Rectal smooth muscle tissue (tissue), 1 donor: ENCODE measurements around the gene FGA.

Experiments used
- H3K27ac ChIP-seq: one replicate; pipeline ENCODE4 v1.7.0; 2013; ENCODE audit warnings: low read depth, low read length, inconsistent platforms
- H3K27me3 ChIP-seq: one replicate; pipeline ENCODE4 v1.7.0; 2013; ENCODE audit warnings: low read length; ENCODE audit not compliant: control insufficient read depth, insufficient read depth
- H3K36me3 ChIP-seq: one replicate; pipeline ENCODE4 v1.7.0; 2013; ENCODE audit warnings: low read length; ENCODE audit not compliant: control insufficient read depth, insufficient read depth
- H3K4me1 ChIP-seq: one replicate; pipeline ENCODE4 v1.7.0; 2013; ENCODE audit warnings: low read length; ENCODE audit not compliant: control insufficient read depth, insufficient read depth
- H3K4me3 ChIP-seq: one replicate; pipeline ENCODE4 v1.7.0; 2013; ENCODE audit warnings: low read length
- H3K9ac ChIP-seq: one replicate; pipeline ENCODE4 v1.7.0; 2013; ENCODE audit warnings: low read length

Gene FGA

GRCh38 chr4:154616731-154617130 is 26.2 kb upstream of the FGA start:
- H3K4me3 ChIP-seq = no peak overlapping the region
- no peak overlapping the region for H3K27ac ChIP-seq
- no peaks in the 10 kb centered on the region for H3K36me3 ChIP-seq
- H3K27me3 ChIP-seq = no peaks in the 10 kb centered on the region
- H3K9ac ChIP-seq = no peak overlapping the region
- no peaks in the 10 kb centered on the region for H3K4me1 ChIP-seq

- no peaks in the 10 kb centered on the region for H3K36me3 ChIP-seq
- H3K4me3 ChIP-seq = no peak overlapping the region
- H3K4me1 ChIP-seq = no peaks in the 10 kb centered on the region
- no peaks in the 10 kb centered on the region for H3K27me3 ChIP-seq
- no peak overlapping the region for H3K9ac ChIP-seq
- no peak overlapping the region for H3K27ac ChIP-seq
Measured at GRCh38 chr4:154616287-154616686, 25.7 kb upstream of the FGA start.

- Histone ChIP-seq H3K4me1 (no peaks in the 10 kb centered on the region), H3K36me3 (no peaks in the 10 kb centered on the region), H3K27me3 (no peaks in the 10 kb centered on the region), H3K4me3 (no peak overlapping the region), H3K9ac (no peak overlapping the region), H3K27ac (no peak overlapping the region)
Measured at GRCh38 chr4:154615211-154615610, 24.7 kb upstream of the FGA start.

- H3K4me1 ChIP-seq = no peaks in the 10 kb centered on the region
- no peak overlapping the region for H3K9ac ChIP-seq
- H3K27ac ChIP-seq = no peak overlapping the region
- no peaks in the 10 kb centered on the region for H3K27me3 ChIP-seq
- H3K36me3 ChIP-seq = no peaks in the 10 kb centered on the region
- no peak overlapping the region for H3K4me3 ChIP-seq
Measured at GRCh38 chr4:154614306-154614705, 23.8 kb upstream of the FGA start.

GRCh38 chr4:154612472-154613414 is 22.2 kb upstream of the FGA start, which contains the start of gene FGG:
Gene FGG, minus strand, starts transcription at chr4:154612656. Its CDS starts 47 bp downstream, at chr4:154612609.
- Histone ChIP-seq H3K9ac (no peak within 1 kb of the TSS), H3K27me3 (no peaks in the 10 kb centered on the region), H3K4me3 (no peak within 1 kb of the TSS), H3K36me3 (no peaks in the 10 kb centered on the region), H3K4me1 (no peaks in the 10 kb centered on the region), H3K27ac (no peak within 1 kb of the TSS)

GRCh38 chr4:154611833-154612232 is 21.3 kb upstream of the FGA start:
- Histone ChIP-seq H3K9ac (no peak overlapping the region), H3K36me3 (no peaks in the 10 kb centered on the region), H3K27ac (no peak overlapping the region), H3K4me3 (no peak overlapping the region), H3K4me1 (no peaks in the 10 kb centered on the region), H3K27me3 (no peaks in the 10 kb centered on the region)

GRCh38 chr4:154610582-154610981 is 20.0 kb upstream of the FGA start:
- no peak overlapping the region for H3K4me3 ChIP-seq
- H3K9ac ChIP-seq = no peak overlapping the region
- H3K27me3 ChIP-seq = no peaks in the 10 kb centered on the region
- no peaks in the 10 kb centered on the region for H3K4me1 ChIP-seq
- H3K27ac ChIP-seq = no peak overlapping the region
- no peaks in the 10 kb centered on the region for H3K36me3 ChIP-seq

GRCh38 chr4:154609532-154609931 is 19.0 kb upstream of the FGA start:
- no peak overlapping the region for H3K4me3 ChIP-seq
- no peaks in the 10 kb centered on the region for H3K4me1 ChIP-seq
- no peak overlapping the region for H3K27ac ChIP-seq
- H3K36me3 ChIP-seq = no peaks in the 10 kb centered on the region
- H3K9ac ChIP-seq = no peak overlapping the region
- H3K27me3 ChIP-seq = no peaks in the 10 kb centered on the region

GRCh38 chr4:154608361-154609252 is 18.1 kb upstream of the FGA start:
- H3K4me3 ChIP-seq = no peak overlapping the region
- H3K36me3 ChIP-seq = no peaks in the 10 kb centered on the region
- H3K27me3 ChIP-seq = no peaks in the 10 kb centered on the region
- H3K4me1 ChIP-seq = no peaks in the 10 kb centered on the region
- H3K27ac ChIP-seq = no peak overlapping the region
- H3K9ac ChIP-seq = no peak overlapping the region

GRCh38 chr4:154606728-154607723 is 16.5 kb upstream of the FGA start:
- Histone ChIP-seq H3K4me1 (no peaks in the 10 kb centered on the region), H3K36me3 (no peaks in the 10 kb centered on the region), H3K4me3 (no peak overlapping the region), H3K27ac (no peak overlapping the region), H3K9ac (no peak overlapping the region), H3K27me3 (no peaks in the 10 kb centered on the region)

- H3K9ac ChIP-seq = no peak overlapping the region
- H3K4me3 ChIP-seq = no peak overlapping the region
- no peaks in the 10 kb centered on the region for H3K36me3 ChIP-seq
Measured at GRCh38 chr4:154604696-154605200, 14.2 kb upstream of the FGA start.

More at GRCh38 chr4:154604696-154605200, 14.2 kb upstream of the FGA start:
- Histone ChIP-seq H3K4me1 (no peaks in the 10 kb centered on the region), H3K27ac (no peak overlapping the region), H3K27me3 (no peaks in the 10 kb centered on the region)
